HepG2 (cell line): ENCODE data around the gene ARHGAP10. TPM values are rescaled to one million over a fixed set of nuclear protein-coding genes. Genes with fewer than 3 reads are reported as not detected.

Experiments used
- ATAC-seq: fragments of 200-7000 bp; cut with Tn5 transposase; 3 replicates; pipeline ENCODE4 v1.9.1; 2020; ENCODE audit warnings: mild to moderate bottlenecking, moderate library complexity
- BruUV-seq: library from RNA; stranded (reverse); fragments of 400-500 nt; replicated peaks from 2 replicates; lab custom pipeline; 2021; lab: Mats Ljungman, UMichigan
- CTCF ChIA-PET: fragments of 300-600 bp; formaldehyde crosslinking; extraction: SDS; loops from one replicate; lab custom pipeline; 2021; ENCODE audit warnings: low total read pairs, inconsistent platforms, low intra/inter-chr PET ratio; lab: Yijun Ruan, JAX
- POLR2A ChIA-PET: fragments of 350-600 bp; sonication (Branson Sonifier 250); formaldehyde crosslinking; loops from one replicate; lab custom pipeline; 2020; ENCODE audit warnings: antibody characterized with exemption, inconsistent platforms; lab: Yijun Ruan, JAX
- DNase-seq: peaks from one replicate; pipeline ENCODE4 v3.0.0-alpha.2; 2015; ENCODE audit warnings: low spot score
- FAIRE-seq: peaks from 3 replicates; lab custom pipeline; 2011; peaks lifted over from hg19 to GRCh38; lab: Jason Lieb, UNC
- H2AFZ ChIP-seq: one replicate; pipeline ENCODE4 v1.6.1; 2011; ENCODE audit warnings: low read length, inconsistent platforms
- H3K27ac ChIP-seq: fragments of 300-600 bp; 3 replicates; pipeline ENCODE4 v1.8.0; 2011; ENCODE audit warnings: mixed run types, mild to moderate bottlenecking, mixed read lengths, low read length, inconsistent platforms; ENCODE audit not compliant: insufficient read depth; ENCODE audit errors: extremely low read length
- H3K27me3 ChIP-seq, 2 experiments: fragments of 200-600 bp in 1 of 2; 2 replicates in 1 of 2; 3 replicates in 1 of 2; pipeline versions ENCODE4 v1.6.0 to v1.8.0; 2011; ENCODE audit warnings: low read length in 2 of 2, mild to moderate bottlenecking in 2 of 2, moderate library complexity in 2 of 2, inconsistent platforms in 1 of 2; ENCODE audit not compliant: insufficient read depth in 2 of 2, control insufficient read depth in 1 of 2
- H3K36me3 ChIP-seq, 2 experiments: fragments of 200-600 bp in 1 of 2; replicated peaks in 1 of 2; 2 replicates in 1 of 2; 3 replicates in 1 of 2; pipeline versions ENCODE4 v1.5.1 to v1.8.0; 2011; ENCODE audit warnings: low read length in 2 of 2, inconsistent platforms in 1 of 2; ENCODE audit not compliant: insufficient read depth in 2 of 2, control insufficient read depth in 1 of 2
- H3K4me1 ChIP-seq: 2 replicates; pipeline ENCODE4 v1.5.1; 2012; ENCODE audit warnings: low read length, inconsistent platforms; ENCODE audit not compliant: insufficient read depth
- H3K4me2 ChIP-seq: 2 replicates; pipeline ENCODE4 v1.6.0; 2011; ENCODE audit warnings: low read depth, low read length, inconsistent platforms
- H3K4me3 ChIP-seq, 3 experiments: fragments of 200-600 bp in 1 of 3; sonication (generic), shearing (Covaris generic) in 1 of 3; replicated peaks in 1 of 3; 2 replicates each; pipeline ENCODE4 v1.5.1; 2011 to 2016; ENCODE audit warnings: low read length in 3 of 3, inconsistent platforms in 2 of 3, low read depth in 2 of 3, mild to moderate bottlenecking in 2 of 3, control low read depth in 1 of 3, mixed read lengths in 1 of 3; ENCODE audit not compliant: insufficient read depth in 1 of 3
- H3K79me2 ChIP-seq: one replicate; pipeline ENCODE4 v1.6.1; 2011; ENCODE audit warnings: low read length, inconsistent platforms; ENCODE audit not compliant: insufficient read depth
- H3K9ac ChIP-seq: 2 replicates; pipeline ENCODE4 v1.6.0; 2011; ENCODE audit warnings: mild to moderate bottlenecking, low read depth, low read length, inconsistent platforms; ENCODE audit not compliant: insufficient read depth
- H3K9me3 ChIP-seq: 2 replicates; pipeline ENCODE4 v1.5.1; 2012; ENCODE audit warnings: mild to moderate bottlenecking, low read length
- H4K20me1 ChIP-seq: 2 replicates; pipeline ENCODE4 v1.6.0; 2011; ENCODE audit warnings: inconsistent platforms, mild to moderate bottlenecking, low read length, moderate library complexity; ENCODE audit not compliant: insufficient read depth
- GRHL1 ChIP-seq: sonication (generic); formaldehyde crosslinking; conservative IDR thresholded peaks from 2 replicates; pipeline ENCODE4 v1.8.0; 2022; ENCODE audit warnings: missing genetic modification reagents
- MAFF ChIP-seq: IDR thresholded peaks from 2 replicates; pipeline ENCODE4 v1.6.1; 2011; ENCODE audit warnings: low read depth, low read length, improper control_type of control experiment
- MIXL1 ChIP-seq: IDR thresholded peaks from 2 replicates; pipeline ENCODE4 v1.6.1; 2016
- POLR2AphosphoS5 ChIP-seq: IDR thresholded peaks from 2 replicates; pipeline ENCODE4 v1.6.1; 2012; ENCODE audit warnings: low read depth, low read length
- RFXAP ChIP-seq: sonication (generic); formaldehyde crosslinking; IDR thresholded peaks from 2 replicates; pipeline ENCODE4 v1.4.0; 2020; ENCODE audit warnings: missing genetic modification reagents, borderline replicate concordance
- SCMH1 ChIP-seq: sonication (generic); formaldehyde crosslinking; IDR thresholded peaks from 2 replicates; pipeline ENCODE4 v1.9.0; 2021; ENCODE audit warnings: missing genetic modification reagents, mild to moderate bottlenecking, borderline replicate concordance
- SRSF4 ChIP-seq: fragments of 200-400 bp; formaldehyde crosslinking; IDR thresholded peaks from one replicate; pipeline ENCODE4 v1.6.1; 2018; ENCODE audit warnings: mild to moderate bottlenecking, low read depth, low read length, moderate library complexity; ENCODE audit not compliant: poor library complexity, severe bottlenecking
- ZGPAT ChIP-seq: IDR thresholded peaks from 2 replicates; pipeline ENCODE4 v1.6.1; 2016; ENCODE audit warnings: mild to moderate bottlenecking
- ZNF772 ChIP-seq: sonication (generic); formaldehyde crosslinking; IDR thresholded peaks from 2 replicates; pipeline ENCODE4 v1.5.0; 2020; ENCODE audit warnings: mild to moderate bottlenecking, missing genetic modification reagents
- WGBS: methylation state at CpG from one replicate; pipeline ENCODE4 v1.1.6; 2017; ENCODE audit warnings: low lambda C conversion rate; 5-methylcytosine and 5-hydroxymethylcytosine counted together
- in situ Hi-C: cut with HindIII; loops from 2 replicates; pipeline ENCODE4 v1.10.0; 2017; ENCODE audit warnings: low pct_unique_long_range_greater_than_20kb; ENCODE audit not compliant: extremely low pct_ligation_motif_present
- intact Hi-C: fragments of 100-400 bp; cut with micrococcal nuclease; formaldehyde crosslinking; loops from one replicate; pipeline ENCODE4 v1.10.0; 2022; ENCODE audit not compliant: unreplicated experiment
- polyA plus RNA-seq, 8 experiments: library from polyadenylated mRNA; depleted of rRNA in 3 of 8; stranded (reverse) in 7 of 8; unstranded in 1 of 8; fragments of >200 nt; fragmentation: Illumina TruSeq in 4 of 8; extraction: Trizol in 4 of 8; gene quantifications; 2 replicates each; pipeline versions ENCODE4 v1.2.1 to v1.2.3, GENCODE V29; 2011 to 2016; ENCODE audit warnings: low read depth in 4 of 8, missing spikeins in 1 of 8, mixed read lengths in 1 of 8; ENCODE audit not compliant: insufficient read depth in 1 of 8
- total RNA-seq, 5 experiments: library from RNA; depleted of rRNA; stranded (reverse); fragments of >200 nt; fragmentation: Illumina TruSeq; extraction: Trizol; gene quantifications; 2 replicates each; pipeline ENCODE4 v1.2.3, GENCODE V29; 2016; ENCODE audit warnings: low read depth in 1 of 5

The ARHGAP10 gene
- total and polyA plus RNA-seq, 2 of the 13 experiments (the other 11 are each of a cell fraction or from before 2014, with no cell fraction given) = 0.45 to 1.6 TPM

GRCh38 chr4:147923854-147924253 lies 192.0 kb downstream of the ARHGAP10 start:
- no TSS peak for BruUV-seq
- ChIA-PET CTCF (no interaction called here), POLR2A (no interaction called here)
- no peaks in the 10 kb centered on the region for H3K27me3 ChIP-seq
- FAIRE-seq = no peak
- no peak overlapping the region for H2AFZ ChIP-seq
- H3K9ac ChIP-seq = no peak overlapping the region
- H3K9me3 ChIP-seq = no peaks in the 10 kb centered on the region
- intact Hi-C loops (no loop called here), in situ Hi-C loops (no loop called here)
- H3K4me1 ChIP-seq = no peaks in the 10 kb centered on the region
- no peak overlapping the region for H3K27ac ChIP-seq
- no peaks in the 10 kb centered on the region for H4K20me1 ChIP-seq
- TF ChIP-seq MAFF = no peak
- TF ChIP-seq RFXAP = no peak
- TF ChIP-seq SCMH1 (CRISPR knock-in tag) = no peak
- no peak for TF ChIP-seq GRHL1 (CRISPR knock-in tag)
- no peak for TF ChIP-seq SRSF4
- TF ChIP-seq ZGPAT (CRISPR knock-in tag) = no peak
- TF ChIP-seq POLR2AphosphoS5 = no peak
- no peak for TF ChIP-seq ZNF772 (CRISPR knock-in tag)
- no peak for TF ChIP-seq MIXL1 (CRISPR knock-in tag)
- DNase-seq = no peak
- H3K4me2 ChIP-seq = no peak overlapping the region
- 80% methylated on average over 4 of the region's 4 CpGs for WGBS
- no peak for ATAC-seq
- no peaks in the 10 kb centered on the region for H3K36me3 ChIP-seq
- H3K4me3 ChIP-seq = no peak overlapping the region
- no peaks in the 10 kb centered on the region for H3K79me2 ChIP-seq
